Activated naive CD8-positive, alpha-beta T cell treated with anti-CD3 and anti-CD28 coated beads, Interleukin-2, amount 50 U/mL, for 16 hours (primary cell): ENCODE measurements around the gene ZSCAN20.

Experiments used
- DNase-seq: peaks from one replicate; pipeline ENCODE4 v3.0.0-alpha.2; 2020; ENCODE audit warnings: low read depth, low spot score

The ZSCAN20 gene

GRCh38 chr1:33532936-33533335 lies 60.5 kb downstream of the ZSCAN20 start:
- DNase-seq: no peak

DNA sequence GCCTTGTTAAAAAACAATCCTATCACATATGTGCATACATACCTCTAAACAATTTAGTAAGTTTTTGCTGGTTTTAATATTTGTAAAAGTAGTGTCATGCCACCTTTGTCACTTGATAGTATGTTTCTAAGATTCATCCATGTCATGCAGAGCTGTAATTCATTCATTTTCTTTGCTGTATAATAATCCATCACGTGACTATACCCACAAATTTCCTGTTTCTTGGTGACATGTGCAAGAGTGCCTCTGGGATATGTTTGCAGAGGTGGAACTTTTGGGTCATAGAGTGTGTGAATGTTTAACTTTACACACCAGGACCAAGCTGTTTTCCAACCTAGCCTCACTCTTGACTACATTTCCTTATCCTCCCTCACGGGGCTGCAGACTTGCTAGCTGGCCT lies 62.9 kb downstream of the ZSCAN20 start:
- DNase-seq: no peak

DNA sequence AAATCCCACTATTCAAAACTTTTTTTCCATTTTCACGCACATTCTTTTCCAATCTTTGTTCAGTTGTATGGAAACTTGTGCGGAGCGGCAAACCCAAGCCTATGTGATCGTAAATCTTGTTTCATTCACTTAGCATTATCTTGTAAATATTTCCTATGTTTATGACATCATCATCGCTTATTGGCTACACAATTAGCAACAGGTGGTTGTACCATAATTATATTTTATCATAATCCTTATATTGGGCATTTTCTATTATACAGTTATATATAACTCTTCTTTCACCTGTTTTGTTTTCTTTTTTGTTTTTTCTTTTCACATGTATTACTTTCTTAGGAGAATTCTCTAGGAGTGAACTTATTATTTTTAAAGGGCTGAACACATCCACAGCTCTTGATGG lies 65.4 kb downstream of the ZSCAN20 start:
- DNase-seq: no peak

- no peak for DNase-seq
These were observed 69.5 kb downstream of the ZSCAN20 start for GRCh38 chr1:33541966-33542365.
